ENCODE data around the gene GRIFIN. TPM values are rescaled to one million over a fixed set of nuclear protein-coding genes. Genes with fewer than 3 reads are reported as not detected.

Gene GRIFIN, protein sequence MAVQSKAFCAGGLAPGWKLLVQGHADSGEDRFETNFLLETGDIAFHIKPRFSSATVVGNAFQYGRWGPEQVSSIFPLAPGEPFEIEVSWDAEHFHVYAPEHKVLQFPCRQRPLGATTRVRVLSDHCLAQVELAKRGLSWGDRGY
- total RNA-seq (not detected in 2 replicates), polyA plus RNA-seq (not detected in 2 replicates), polyA minus RNA-seq (ENCODE audit: low replicate concordance) (not detected in 2 replicates)
- not detected in 2 replicates for polyA plus RNA-seq (2012)

DNA sequence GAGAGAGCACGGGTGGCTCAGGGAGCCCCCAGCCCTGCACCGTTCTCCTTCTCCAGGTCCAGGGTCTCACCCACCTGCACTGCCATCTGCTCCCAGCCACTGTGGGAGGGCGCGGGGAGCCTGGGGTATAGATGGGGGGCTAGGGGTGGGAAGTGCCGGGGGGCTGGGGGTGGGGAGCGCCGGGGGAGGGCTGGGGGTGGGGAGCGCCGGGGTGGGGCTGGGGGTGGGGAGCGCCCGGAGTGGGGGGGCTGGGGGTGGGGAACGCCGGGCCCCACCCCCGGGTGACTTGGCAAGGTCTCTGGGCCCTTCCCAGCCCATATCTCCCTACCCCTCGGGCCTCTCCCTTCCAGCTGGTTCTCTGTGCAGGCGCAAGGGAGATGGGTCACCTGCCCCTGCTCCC lies at the start of gene GRIFIN:
TSS of gene GRIFIN (minus strand) at position 101 of the 400 bp plus-strand sequence. CDS start at position 86, 15 bp downstream.
- H3K4me2 ChIP-seq (ENCODE audit: extremely low read depth, insufficient read depth, low read length) = no peak within 1 kb of the TSS
- H4K20me1 ChIP-seq (ENCODE audit: control insufficient read depth, extremely low read depth, insufficient read depth, low read length) = no peaks in the 10 kb centered on the region
- no peaks in the 10 kb centered on the region for H3K79me2 ChIP-seq (ENCODE audit: control insufficient read depth, insufficient read depth, low read length)
- H3K4me1 ChIP-seq (ENCODE audit: control insufficient read depth, extremely low read depth, insufficient read depth, low read length) = peaks cover 13% of the 10 kb centered on the region
- no peaks in the 10 kb centered on the region for H3K36me3 ChIP-seq (ENCODE audit: control insufficient read depth, insufficient read depth, low read length)
- H3K27me3 ChIP-seq (ENCODE audit: control insufficient read depth, insufficient read depth, low read length) = peaks cover 6% of the 10 kb centered on the region
- no peak within 1 kb of the TSS for H3K27ac ChIP-seq (ENCODE audit: insufficient read depth, low read length)
- no peak within 1 kb of the TSS for H3K4me3 ChIP-seq (replicated peaks in 1 of 4; ENCODE audit: control extremely low read depth in 1 of 4, insufficient read depth in 1 of 4, low read depth in 3 of 4, low read length in 4 of 4)
- H3K9me3 ChIP-seq (ENCODE audit: control insufficient read depth, insufficient read depth, low read depth, low read length) = no peaks in the 10 kb centered on the region
- no peak for TF ChIP-seq EZH2 (IDR thresholded peaks at IDR 0.05; ENCODE audit: low read length, missing control alignments)
- TF ChIP-seq, protein P1, sequence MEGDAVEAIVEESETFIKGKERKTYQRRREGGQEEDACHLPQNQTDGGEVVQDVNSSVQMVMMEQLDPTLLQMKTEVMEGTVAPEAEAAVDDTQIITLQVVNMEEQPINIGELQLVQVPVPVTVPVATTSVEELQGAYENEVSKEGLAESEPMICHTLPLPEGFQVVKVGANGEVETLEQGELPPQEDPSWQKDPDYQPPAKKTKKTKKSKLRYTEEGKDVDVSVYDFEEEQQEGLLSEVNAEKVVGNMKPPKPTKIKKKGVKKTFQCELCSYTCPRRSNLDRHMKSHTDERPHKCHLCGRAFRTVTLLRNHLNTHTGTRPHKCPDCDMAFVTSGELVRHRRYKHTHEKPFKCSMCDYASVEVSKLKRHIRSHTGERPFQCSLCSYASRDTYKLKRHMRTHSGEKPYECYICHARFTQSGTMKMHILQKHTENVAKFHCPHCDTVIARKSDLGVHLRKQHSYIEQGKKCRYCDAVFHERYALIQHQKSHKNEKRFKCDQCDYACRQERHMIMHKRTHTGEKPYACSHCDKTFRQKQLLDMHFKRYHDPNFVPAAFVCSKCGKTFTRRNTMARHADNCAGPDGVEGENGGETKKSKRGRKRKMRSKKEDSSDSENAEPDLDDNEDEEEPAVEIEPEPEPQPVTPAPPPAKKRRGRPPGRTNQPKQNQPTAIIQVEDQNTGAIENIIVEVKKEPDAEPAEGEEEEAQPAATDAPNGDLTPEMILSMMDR (conservative IDR thresholded peaks at IDR 0.05 in 1 of 2, IDR thresholded peaks at IDR 0.05 in 1 of 2; ENCODE audit: low read depth in 1 of 2, low read length in 2 of 2) = no peak
- no peak within 1 kb of the TSS for H2AFZ ChIP-seq (ENCODE audit: low read length)
- no peak for DNase-seq (ENCODE audit: low read depth in 2 of 2)
- H3K9ac ChIP-seq (ENCODE audit: insufficient read depth, low read length) = no peak within 1 kb of the TSS

DNA sequence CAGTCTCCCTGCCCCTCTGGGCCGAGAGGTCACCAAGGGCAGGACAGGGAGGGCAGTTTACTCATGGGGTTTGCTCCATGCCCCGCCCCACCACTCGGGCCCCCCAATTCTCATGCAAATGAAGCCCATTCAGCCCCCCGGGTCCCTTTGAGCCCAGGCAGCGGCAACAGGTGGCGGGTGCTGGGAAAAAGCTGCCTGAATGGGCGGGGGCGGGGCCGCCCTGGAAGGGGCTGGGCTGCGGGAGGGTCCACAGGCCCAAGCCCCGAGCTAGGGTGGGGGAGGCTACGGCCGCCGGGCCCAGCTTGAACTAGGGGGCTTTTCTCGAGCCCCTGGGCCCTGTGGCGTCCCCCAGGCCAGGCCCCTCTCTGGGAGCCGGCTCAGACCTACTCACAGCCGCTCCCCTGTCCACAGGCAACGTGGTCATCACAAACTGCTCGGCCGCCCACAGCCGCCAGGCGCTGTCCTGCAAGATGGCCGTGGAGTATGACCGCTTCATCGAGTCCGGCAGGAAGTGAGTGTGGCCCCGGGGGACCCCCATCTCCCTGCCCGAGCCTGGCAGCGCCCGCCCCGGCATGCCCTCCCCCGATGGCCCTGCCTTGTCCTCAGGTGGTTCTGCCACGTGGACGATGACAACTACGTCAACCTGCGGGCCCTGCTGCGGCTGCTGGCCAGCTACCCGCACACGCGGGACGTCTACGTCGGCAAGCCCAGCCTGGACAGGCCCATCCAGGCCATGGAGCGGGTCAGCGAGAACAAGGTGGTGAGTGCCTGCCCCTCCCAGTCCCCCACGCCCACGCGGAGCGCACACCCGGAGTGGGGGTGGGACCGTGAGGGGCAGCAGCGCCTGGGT lies 48.8 kb upstream of the GRIFIN start:
- peaks cover 22% of the 10 kb centered on the region for H3K4me1 ChIP-seq (ENCODE audit: control insufficient read depth, extremely low read depth, insufficient read depth, low read length)
- DNase-seq (ENCODE audit: low read depth in 2 of 2) = no peak
- H3K27me3 ChIP-seq (ENCODE audit: control insufficient read depth, insufficient read depth, low read length) = no peaks in the 10 kb centered on the region
- H3K27ac ChIP-seq (ENCODE audit: insufficient read depth, low read length) = no peak overlapping the region
- H3K9me3 ChIP-seq (ENCODE audit: control insufficient read depth, insufficient read depth, low read depth, low read length) = no peaks in the 10 kb centered on the region
- TF ChIP-seq EZH2 (IDR thresholded peaks at IDR 0.05; ENCODE audit: low read length, missing control alignments) = no peak
- TF ChIP-seq, protein P1 (conservative IDR thresholded peaks at IDR 0.05 in 1 of 2, IDR thresholded peaks at IDR 0.05 in 1 of 2; ENCODE audit: low read depth in 1 of 2, low read length in 2 of 2) = no peak
- no peaks in the 10 kb centered on the region for H4K20me1 ChIP-seq (ENCODE audit: control insufficient read depth, extremely low read depth, insufficient read depth, low read length)
- no peak overlapping the region for H3K9ac ChIP-seq (ENCODE audit: insufficient read depth, low read length)
- H3K4me3 ChIP-seq (replicated peaks in 1 of 4; ENCODE audit: control extremely low read depth in 1 of 4, insufficient read depth in 1 of 4, low read depth in 3 of 4, low read length in 4 of 4) = no peak overlapping the region
- H3K4me2 ChIP-seq (ENCODE audit: extremely low read depth, insufficient read depth, low read length) = no peak overlapping the region
- no peaks in the 10 kb centered on the region for H3K36me3 ChIP-seq (ENCODE audit: control insufficient read depth, insufficient read depth, low read length)
- H3K79me2 ChIP-seq (ENCODE audit: control insufficient read depth, insufficient read depth, low read length) = no peaks in the 10 kb centered on the region
- no peak overlapping the region for H2AFZ ChIP-seq (ENCODE audit: low read length)

Measured in fibroblast of lung (primary cell).